Midbrain (tissue), 1 donor: ENCODE data around the gene S100PBP.
"Not testable (repeated sequence)": the region's sequence is repeated elsewhere in the genome, so short reads cannot be mapped to it uniquely, and the experiment has no call there.

Experiments used
- DNase-seq: peaks from one replicate; lab custom pipeline; 2025; lab: John Stamatoyannopoulos, UW

S100PBP gene

DNA sequence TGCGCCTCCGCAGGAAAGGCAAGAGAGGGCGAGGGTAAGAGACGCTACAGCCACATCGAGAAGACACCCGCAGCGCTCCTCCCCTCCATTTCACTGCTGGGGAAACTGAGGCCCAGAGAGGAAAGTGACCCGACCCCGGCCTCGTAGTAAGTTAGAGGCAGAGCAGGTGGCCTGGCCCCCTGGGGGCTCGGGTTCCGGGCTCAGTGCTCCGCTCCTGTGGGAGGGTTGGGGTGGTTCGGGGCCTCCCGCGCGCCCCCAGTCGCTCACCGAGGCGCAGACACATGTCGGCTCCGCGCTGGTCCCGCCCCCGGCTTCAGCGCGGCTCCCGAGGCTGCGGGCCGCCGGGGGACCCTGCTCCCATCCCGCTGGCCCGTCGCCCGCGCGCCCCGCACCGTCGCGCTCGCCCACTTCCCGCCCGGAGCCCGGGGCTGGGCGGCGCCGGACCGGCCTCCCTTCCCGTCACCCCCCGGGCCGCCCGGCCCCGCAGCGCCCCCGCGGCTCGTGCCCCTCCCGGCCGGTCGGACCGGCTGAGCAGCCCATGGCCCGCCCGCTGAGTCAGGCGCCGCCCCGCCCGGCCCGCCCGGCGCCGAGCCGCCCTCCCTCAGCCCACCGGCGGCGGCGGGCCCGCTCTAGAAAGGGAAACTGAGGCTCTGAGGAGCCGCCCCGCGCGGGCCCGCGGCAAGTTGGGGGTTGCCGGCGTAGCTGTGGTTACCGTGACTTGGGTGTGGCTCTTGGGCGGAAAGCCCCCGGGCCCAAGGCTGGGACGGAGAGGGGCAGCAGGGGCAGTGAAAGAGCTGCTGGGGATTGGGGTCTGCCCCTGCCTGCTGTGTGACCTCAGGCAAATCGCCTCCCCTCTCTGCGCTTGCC is 83.7 kb downstream of the S100PBP start, which contains the start of gene TMEM54:
TMEM54 (minus strand) TSS at position 434 of the 867 bp plus-strand sequence; CDS start at position 283, 151 bp downstream.
- peak; percentile 29 for DNase-seq

DNA sequence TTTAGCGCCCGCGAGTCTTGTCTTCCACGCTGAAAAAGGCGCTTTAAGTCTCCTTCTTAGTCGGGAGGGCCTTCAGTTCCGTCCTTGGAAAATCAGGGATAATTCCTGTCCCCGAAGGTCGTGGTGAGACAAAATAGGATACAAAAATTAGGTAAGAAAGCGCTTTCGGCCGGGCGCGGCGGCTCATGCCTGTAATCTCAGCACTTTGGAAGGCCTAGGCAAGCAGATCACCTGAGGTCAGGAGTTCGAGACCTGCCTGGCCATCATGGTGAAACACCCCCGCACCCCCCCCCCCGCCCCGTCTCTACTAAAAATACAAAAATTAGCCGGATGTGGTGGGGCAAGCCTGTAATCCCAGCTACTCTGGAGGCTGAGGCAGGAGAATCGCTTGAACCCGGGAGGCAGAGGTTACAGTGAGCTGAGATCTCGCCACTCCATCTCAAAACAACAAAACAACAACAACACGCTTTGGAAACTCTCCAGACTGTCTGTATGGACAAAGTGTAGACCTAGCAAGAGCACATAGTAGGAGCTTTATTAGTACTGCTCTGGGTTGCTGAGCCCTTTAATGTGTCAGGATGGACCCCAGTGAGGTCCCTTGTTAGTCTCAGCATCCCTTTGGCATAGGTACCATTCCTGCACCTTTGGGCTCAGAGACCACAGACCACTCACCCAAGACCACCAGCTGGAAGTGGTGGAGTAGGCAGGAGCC is 84.5 kb downstream of the S100PBP start:
- no peak for DNase-seq

DNA sequence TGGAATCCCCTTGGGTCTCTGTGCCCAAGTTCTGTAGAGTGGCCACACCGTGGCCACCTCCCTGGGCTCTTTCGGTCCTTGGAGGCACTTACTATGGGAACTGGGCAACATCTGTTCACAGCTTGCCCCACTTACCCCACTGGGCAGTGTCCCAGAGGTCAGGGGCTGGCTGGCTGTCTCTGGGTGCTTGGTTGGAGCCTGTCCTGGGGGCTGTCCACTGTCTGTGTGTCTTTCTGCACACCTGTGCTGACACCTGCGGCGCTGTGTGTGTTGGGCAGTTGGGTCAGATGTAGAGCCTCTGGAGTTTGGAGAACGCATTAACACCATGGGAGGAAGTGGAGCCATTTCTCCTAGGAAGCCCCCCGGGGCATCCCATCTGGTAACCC is 85.1 kb downstream of the S100PBP start:
- no peak for DNase-seq

GRCh38 chr1:32903991-32904785 is 86.7 kb downstream of the S100PBP start:
- DNase-seq = no peak

DNA sequence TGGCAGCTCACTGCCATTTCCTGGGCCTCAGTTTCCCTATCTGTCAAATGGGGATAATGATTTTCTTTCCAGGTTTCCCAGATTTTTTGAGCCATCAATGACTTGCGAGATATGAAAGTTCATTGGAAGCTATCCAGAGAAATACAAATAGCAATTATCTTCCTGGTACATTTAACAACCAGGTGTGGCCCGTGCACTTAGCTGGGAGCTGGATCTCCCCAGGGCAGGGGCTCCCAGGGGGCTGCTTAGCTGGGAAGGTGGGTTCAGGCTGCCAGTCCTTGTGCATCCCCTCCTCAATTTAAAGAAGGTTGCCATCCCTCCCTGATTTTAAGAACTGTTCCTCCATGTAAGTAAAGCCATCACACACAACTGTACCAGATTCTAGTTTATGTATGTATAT is 87.3 kb downstream of the S100PBP start:
- no peak for DNase-seq

GRCh38 chr1:32905588-32905987 is 88.1 kb downstream of the S100PBP start:
- DNase-seq = not testable (repeated sequence)

- DNase-seq = no peak
Measured at GRCh38 chr1:32906654-32907053, 89.2 kb downstream of the S100PBP start.

DNA sequence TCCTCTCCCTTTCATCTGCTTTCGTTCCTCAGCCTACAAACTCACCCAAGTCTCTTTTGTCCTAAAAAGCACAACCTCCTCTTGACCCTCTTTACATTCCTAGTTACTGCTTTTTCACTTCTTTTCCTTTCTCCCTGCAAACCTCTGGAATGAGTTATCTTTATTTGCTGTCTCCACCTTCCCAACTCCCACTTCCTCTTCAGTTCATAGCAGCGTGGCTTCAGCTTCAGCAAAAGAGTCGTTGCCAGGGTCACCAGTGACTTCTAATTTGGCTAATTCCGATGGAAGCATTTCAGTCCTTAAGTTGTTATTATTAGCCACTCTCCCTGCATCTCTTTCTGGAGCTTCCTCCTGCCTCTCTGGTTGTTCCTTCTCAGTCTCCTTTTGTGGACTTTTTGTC is 90.0 kb downstream of the S100PBP start:
- DNase-seq = no peak
